ENCODE measurements around the gene LTO1. TPM values are rescaled to one million over a fixed set of nuclear protein-coding genes. Genes with fewer than 3 reads are reported as not detected.
"Not testable (repeated sequence)": the region's sequence is repeated elsewhere in the genome, so short reads cannot be mapped to it uniquely, and the experiment has no call there.

Gene LTO1
- polyA plus RNA-seq, 4 donors, result 18.0 to 24.2 (median 21.0) TPM

GRCh38 chr11:69636512-69637197 lies 38.5 kb downstream of the LTO1 start:
- peak in 2 of 4 donors; percentile 81 to 83 for DNase-seq (ENCODE audit: low read depth in 4 of 4, low spot score in 3 of 4)

GRCh38 chr11:69635804-69636511 lies 39.2 kb downstream of the LTO1 start:
- DNase-seq (ENCODE audit: low read depth in 4 of 4, low spot score in 3 of 4), result no peak

GRCh38 chr11:69635195-69635594 lies 40.0 kb downstream of the LTO1 start:
- no peak for DNase-seq (ENCODE audit: low read depth in 4 of 4, low spot score in 3 of 4)

GRCh38 chr11:69634590-69634989 lies 40.6 kb downstream of the LTO1 start:
- DNase-seq (ENCODE audit: low read depth in 4 of 4, low spot score in 3 of 4), result no peak

- no peak for DNase-seq (ENCODE audit: low read depth in 4 of 4, low spot score in 3 of 4)
Observed at GRCh38 chr11:69634069-69634468, 41.1 kb downstream of the LTO1 start.

- no peak for DNase-seq (ENCODE audit: low read depth in 4 of 4, low spot score in 3 of 4)
Observed at GRCh38 chr11:69632900-69633299, 42.3 kb downstream of the LTO1 start.

GRCh38 chr11:69630424-69630823 lies 44.7 kb downstream of the LTO1 start:
- DNase-seq (ENCODE audit: low read depth in 4 of 4, low spot score in 3 of 4), result no peak

- no peak for DNase-seq (ENCODE audit: low read depth in 4 of 4, low spot score in 3 of 4)
Observed at GRCh38 chr11:69630017-69630416, 45.1 kb downstream of the LTO1 start.

GRCh38 chr11:69627551-69627950 lies 47.6 kb downstream of the LTO1 start:
- DNase-seq (ENCODE audit: low read depth in 4 of 4, low spot score in 3 of 4), result no peak

GRCh38 chr11:69625476-69625875 lies 49.7 kb downstream of the LTO1 start:
- no peak for DNase-seq (ENCODE audit: low read depth in 4 of 4, low spot score in 3 of 4)

GRCh38 chr11:69624293-69624692 lies 50.9 kb downstream of the LTO1 start:
- no peak for DNase-seq (ENCODE audit: low read depth in 4 of 4, low spot score in 3 of 4)

GRCh38 chr11:69622097-69622681 lies 53.0 kb downstream of the LTO1 start:
- DNase-seq (ENCODE audit: low read depth in 4 of 4, low spot score in 3 of 4), result not testable (repeated sequence)

- no peak for DNase-seq (ENCODE audit: low read depth in 4 of 4, low spot score in 3 of 4)
Observed at GRCh38 chr11:69620683-69621290, 54.4 kb downstream of the LTO1 start.

- no peak for DNase-seq (ENCODE audit: low read depth in 4 of 4, low spot score in 3 of 4)
Observed at GRCh38 chr11:69618237-69618636, 56.9 kb downstream of the LTO1 start.

GRCh38 chr11:69617682-69618081 lies 57.5 kb downstream of the LTO1 start:
- DNase-seq (ENCODE audit: low read depth in 4 of 4, low spot score in 3 of 4), result no peak

GRCh38 chr11:69617220-69617619 lies 57.9 kb downstream of the LTO1 start:
- DNase-seq (ENCODE audit: low read depth in 4 of 4, low spot score in 3 of 4), result no peak

Other genes starting within 250 kb of the LTO1 start
- gene LINC01488, start 193.7 kb downstream of the LTO1 start, polyA plus RNA-seq (ENCODE audit: insufficient read length in 4 of 4), result under 1 TPM in 1 of 4 donors, not detected in 3; 0.03 TPM
- 100 to 1,000 TPM; 133 to 171 (median 157) TPM for gene CCND1, start 34.2 kb downstream of the LTO1 start, polyA plus RNA-seq (ENCODE audit: insufficient read length in 4 of 4)
- gene FGF19, start 28.7 kb upstream of the LTO1 start, polyA plus RNA-seq (ENCODE audit: insufficient read length in 4 of 4), result 1 to 10 TPM in 2 of 4 donors, under 1 TPM in 2; 0.62 to 1.7 (median 1.1) TPM
- under 1 TPM in 1 of 4 donors, not detected in 3; 0.03 TPM for gene FGF4, start 100.0 kb upstream of the LTO1 start, polyA plus RNA-seq (ENCODE audit: insufficient read length in 4 of 4)
- gene FGF3, start 144.1 kb upstream of the LTO1 start, polyA plus RNA-seq (ENCODE audit: insufficient read length in 4 of 4), result not detected